ENCODE measurements around the gene COPA.
A peak's percentile ranks its signal among the peaks of the same experiment; 100 is the strongest.
"Not testable (repeated sequence)": the region's sequence is repeated elsewhere in the genome, so short reads cannot be mapped to it uniquely, and the experiment has no call there.

Gene COPA

DNA sequence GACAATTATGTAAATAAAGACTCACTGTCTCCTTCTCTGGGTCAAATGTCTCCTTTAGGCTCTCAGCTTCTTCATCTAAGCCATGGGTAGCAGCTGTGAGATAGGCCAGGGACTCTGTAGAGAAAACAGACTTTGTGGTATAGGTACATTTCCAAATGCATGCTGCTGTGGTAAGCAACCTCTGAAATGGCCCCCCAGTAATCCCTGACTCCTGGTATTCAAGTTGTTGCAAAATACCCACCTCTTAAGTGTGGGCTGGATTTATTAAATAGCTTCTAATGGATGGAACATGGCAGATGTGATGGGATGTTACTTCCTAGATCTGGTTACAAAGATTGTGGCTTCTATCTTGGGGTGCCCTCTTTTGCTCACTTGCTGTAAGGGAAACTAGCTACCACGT lies 47.0 kb downstream of the COPA start:
- no peaks in the 10 kb centered on the region for H3K27me3 ChIP-seq (ENCODE audit: insufficient read depth, low read depth, severe bottlenecking)
- H3K9me3 ChIP-seq (ENCODE audit: severe bottlenecking), result no peaks in the 10 kb centered on the region
- H3K4me3 ChIP-seq (ENCODE audit: low read depth, low read length), result no peak overlapping the region
- peaks cover 98% of the 10 kb centered on the region for H3K36me3 ChIP-seq
- no peak for DNase-seq
- TF ChIP-seq CTCF (IDR thresholded peaks at IDR 0.05; ENCODE audit: low read depth, low read length), result no peak
- no peak overlapping the region for H3K27ac ChIP-seq

GRCh38 chr1:160293020-160293968 lies 49.8 kb downstream of the COPA start:
- H3K27me3 ChIP-seq (ENCODE audit: insufficient read depth, low read depth, severe bottlenecking), result no peaks in the 10 kb centered on the region
- H3K9me3 ChIP-seq (ENCODE audit: severe bottlenecking), result no peaks in the 10 kb centered on the region
- H3K27ac ChIP-seq, result peak overlapping the region; percentile 41
- H3K36me3 ChIP-seq, result peaks cover 93% of the 10 kb centered on the region
- TF ChIP-seq CTCF (IDR thresholded peaks at IDR 0.05; ENCODE audit: low read depth, low read length), result no peak
- no peak overlapping the region for H3K4me3 ChIP-seq (ENCODE audit: low read depth, low read length)
- DNase-seq, result no peak

- DNase-seq, result peak; percentile 89
- peak; percentile 96 for TF ChIP-seq CTCF (IDR thresholded peaks at IDR 0.05; ENCODE audit: low read depth, low read length)
- peaks cover 76% of the 10 kb centered on the region for H3K36me3 ChIP-seq
Measured at GRCh38 chr1:160291248-160292220, 51.5 kb downstream of the COPA start.

DNA sequence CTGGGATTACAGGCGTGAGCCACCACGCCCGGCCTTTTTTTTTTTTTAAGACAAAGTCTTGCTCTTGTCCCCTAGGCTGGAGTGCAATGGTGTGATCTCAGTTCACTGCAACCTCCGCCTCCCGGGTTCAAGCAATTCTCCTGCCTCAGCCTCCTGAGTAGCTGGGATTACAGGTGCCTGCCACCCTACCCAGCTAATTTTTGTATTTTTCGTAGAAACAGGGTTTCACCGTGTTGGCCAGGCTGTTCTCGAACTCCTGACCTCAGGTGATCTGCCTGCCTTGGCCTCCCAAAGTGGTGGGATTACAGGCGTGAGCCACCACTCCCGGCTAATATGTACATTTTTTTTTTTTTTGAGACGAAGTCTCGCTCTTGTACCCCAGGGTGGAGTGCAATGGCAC lies 55.3 kb downstream of the COPA start:
- DNase-seq; H3K4me3 ChIP-seq (ENCODE audit: low read depth, low read length): not testable (repeated sequence)

More at GRCh38 chr1:160291248-160292220, 51.5 kb downstream of the COPA start:
- Histone ChIP-seq H3K27me3 (ENCODE audit: insufficient read depth, low read depth, severe bottlenecking) (no peaks in the 10 kb centered on the region), H3K27ac (no peak overlapping the region; the same call in none of the 2 replicates), H3K9me3 (ENCODE audit: severe bottlenecking) (no peaks in the 10 kb centered on the region), H3K4me3 (ENCODE audit: low read depth, low read length) (no peak overlapping the region)

GRCh38 chr1:160285506-160285905 lies 57.5 kb downstream of the COPA start:
- TF ChIP-seq CTCF (IDR thresholded peaks at IDR 0.05; ENCODE audit: low read depth, low read length), result no peak
- H3K27ac ChIP-seq, result no peak overlapping the region
- H3K27me3 ChIP-seq (ENCODE audit: insufficient read depth, low read depth, severe bottlenecking), result no peaks in the 10 kb centered on the region
- no peak for DNase-seq
- H3K9me3 ChIP-seq (ENCODE audit: severe bottlenecking), result no peaks in the 10 kb centered on the region
- peaks cover 44% of the 10 kb centered on the region for H3K36me3 ChIP-seq
- peak overlapping the region; percentile 82 for H3K4me3 ChIP-seq (ENCODE audit: low read depth, low read length)

More for the DNA sequence above, 55.3 kb downstream of the COPA start:
- H3K9me3 ChIP-seq (ENCODE audit: severe bottlenecking); H3K27ac ChIP-seq; H3K27me3 ChIP-seq (ENCODE audit: insufficient read depth, low read depth, severe bottlenecking): not testable (repeated sequence)
- peaks cover 44% of the 10 kb centered on the region for H3K36me3 ChIP-seq
